DOHH2 (cell line): ENCODE results near the gene ICOS.

Experiments
- EZH2phosphoT487 ChIP-seq: fragments of 200-600 bp; sonication (generic); IDR thresholded peaks from 2 replicates; pipeline ENCODE4 v1.6.1; 2017; ENCODE audit warnings: borderline replicate concordance, mild to moderate bottlenecking, antibody characterized with exemption, low read length, moderate library complexity, mixed read lengths
- TF ChIP-seq, protein P1 (sequence below): fragments of 200-600 bp; sonication (generic); IDR thresholded peaks from one replicate; pipeline ENCODE4 v1.5.1; 2014; ENCODE audit warnings: antibody characterized with exemption, mild to moderate bottlenecking, low read depth, low read length; ENCODE audit not compliant: poor library complexity, severe bottlenecking

GRCh38 chr2:204008352-204008751, 71.8 kb downstream of the ICOS start:
- TF ChIP-seq, protein P1, sequence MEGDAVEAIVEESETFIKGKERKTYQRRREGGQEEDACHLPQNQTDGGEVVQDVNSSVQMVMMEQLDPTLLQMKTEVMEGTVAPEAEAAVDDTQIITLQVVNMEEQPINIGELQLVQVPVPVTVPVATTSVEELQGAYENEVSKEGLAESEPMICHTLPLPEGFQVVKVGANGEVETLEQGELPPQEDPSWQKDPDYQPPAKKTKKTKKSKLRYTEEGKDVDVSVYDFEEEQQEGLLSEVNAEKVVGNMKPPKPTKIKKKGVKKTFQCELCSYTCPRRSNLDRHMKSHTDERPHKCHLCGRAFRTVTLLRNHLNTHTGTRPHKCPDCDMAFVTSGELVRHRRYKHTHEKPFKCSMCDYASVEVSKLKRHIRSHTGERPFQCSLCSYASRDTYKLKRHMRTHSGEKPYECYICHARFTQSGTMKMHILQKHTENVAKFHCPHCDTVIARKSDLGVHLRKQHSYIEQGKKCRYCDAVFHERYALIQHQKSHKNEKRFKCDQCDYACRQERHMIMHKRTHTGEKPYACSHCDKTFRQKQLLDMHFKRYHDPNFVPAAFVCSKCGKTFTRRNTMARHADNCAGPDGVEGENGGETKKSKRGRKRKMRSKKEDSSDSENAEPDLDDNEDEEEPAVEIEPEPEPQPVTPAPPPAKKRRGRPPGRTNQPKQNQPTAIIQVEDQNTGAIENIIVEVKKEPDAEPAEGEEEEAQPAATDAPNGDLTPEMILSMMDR: no peak
- no peak for TF ChIP-seq EZH2phosphoT487
